Measurements from ENCODE around the gene CHMP2A.

CHMP2A gene

GRCh38 chr19:58552655-58553054 lies 2.2 kb downstream of the CHMP2A start:
- Mint-ChIP-seq H3K9me3 (no peaks in the 10 kb centered on the region), H3K36me3 (ENCODE audit: low read depth) (peaks cover 60% of the 10 kb centered on the region), H3K27me3 (ENCODE audit: low read depth) (no peaks in the 10 kb centered on the region), H3K4me3 (peak overlapping the region; percentile 0), H3K27ac (peak overlapping the region; percentile 41), H3K4me1 (ENCODE audit: low read depth) (peaks cover 36% of the 10 kb centered on the region)

GRCh38 chr19:58551577-58552471 lies 3.1 kb downstream of the CHMP2A start:
- Mint-ChIP-seq H3K9me3 (no peaks in the 10 kb centered on the region), H3K4me3 (no peak overlapping the region), H3K27me3 (ENCODE audit: low read depth) (no peaks in the 10 kb centered on the region), H3K27ac (no peak overlapping the region), H3K4me1 (ENCODE audit: low read depth) (peaks cover 33% of the 10 kb centered on the region), H3K36me3 (ENCODE audit: low read depth) (peaks cover 61% of the 10 kb centered on the region)

- H3K9me3 Mint-ChIP-seq, result no peaks in the 10 kb centered on the region
- H3K27ac Mint-ChIP-seq, result no peak overlapping the region
- H3K4me1 Mint-ChIP-seq (ENCODE audit: low read depth), result peaks cover 33% of the 10 kb centered on the region
- no peaks in the 10 kb centered on the region for H3K27me3 Mint-ChIP-seq (ENCODE audit: low read depth)
- no peak overlapping the region for H3K4me3 Mint-ChIP-seq
- peaks cover 61% of the 10 kb centered on the region for H3K36me3 Mint-ChIP-seq (ENCODE audit: low read depth)
These were observed 3.8 kb downstream of the CHMP2A start for GRCh38 chr19:58551123-58551497.

GRCh38 chr19:58550362-58551122 lies 4.4 kb downstream of the CHMP2A start:
- H3K27ac Mint-ChIP-seq, result no peak overlapping the region
- no peaks in the 10 kb centered on the region for H3K9me3 Mint-ChIP-seq
- H3K27me3 Mint-ChIP-seq (ENCODE audit: low read depth), result no peaks in the 10 kb centered on the region
- peaks cover 66% of the 10 kb centered on the region for H3K36me3 Mint-ChIP-seq (ENCODE audit: low read depth)
- H3K4me3 Mint-ChIP-seq, result no peak overlapping the region
- peaks cover 37% of the 10 kb centered on the region for H3K4me1 Mint-ChIP-seq (ENCODE audit: low read depth)

- Mint-ChIP-seq H3K4me1 (ENCODE audit: low read depth) (peaks cover 35% of the 10 kb centered on the region), H3K27me3 (ENCODE audit: low read depth) (no peaks in the 10 kb centered on the region), H3K4me3 (no peak overlapping the region), H3K9me3 (no peaks in the 10 kb centered on the region), H3K27ac (no peak overlapping the region), H3K36me3 (ENCODE audit: low read depth) (peaks cover 65% of the 10 kb centered on the region)
These were observed 5.1 kb downstream of the CHMP2A start for GRCh38 chr19:58549664-58550361.

- H3K9me3 Mint-ChIP-seq, result no peaks in the 10 kb centered on the region
- H3K4me3 Mint-ChIP-seq, result no peak overlapping the region
- peaks cover 32% of the 10 kb centered on the region for H3K4me1 Mint-ChIP-seq (ENCODE audit: low read depth)
- no peaks in the 10 kb centered on the region for H3K27me3 Mint-ChIP-seq (ENCODE audit: low read depth)
- peaks cover 62% of the 10 kb centered on the region for H3K36me3 Mint-ChIP-seq (ENCODE audit: low read depth)
- H3K27ac Mint-ChIP-seq, result no peak overlapping the region
These were observed 5.8 kb downstream of the CHMP2A start for GRCh38 chr19:58548859-58549663.

- Mint-ChIP-seq H3K27ac (no peak overlapping the region), H3K4me1 (ENCODE audit: low read depth) (peaks cover 31% of the 10 kb centered on the region), H3K36me3 (ENCODE audit: low read depth) (peaks cover 52% of the 10 kb centered on the region), H3K4me3 (no peak overlapping the region), H3K9me3 (no peaks in the 10 kb centered on the region), H3K27me3 (ENCODE audit: low read depth) (no peaks in the 10 kb centered on the region)
These were observed 7.3 kb downstream of the CHMP2A start for GRCh38 chr19:58547323-58548312.

GRCh38 chr19:58546019-58546530 lies 8.8 kb downstream of the CHMP2A start:
- peak overlapping the region; percentile 90 for H3K27ac Mint-ChIP-seq
- peaks cover 43% of the 10 kb centered on the region for H3K36me3 Mint-ChIP-seq (ENCODE audit: low read depth)
- H3K9me3 Mint-ChIP-seq, result no peaks in the 10 kb centered on the region
- peak overlapping the region; percentile 95 for H3K4me3 Mint-ChIP-seq
- H3K4me1 Mint-ChIP-seq (ENCODE audit: low read depth), result peaks cover 29% of the 10 kb centered on the region
- no peaks in the 10 kb centered on the region for H3K27me3 Mint-ChIP-seq (ENCODE audit: low read depth)

- Mint-ChIP-seq H3K4me3 (peak overlapping the region; percentile 95), H3K4me1 (ENCODE audit: low read depth) (peaks cover 28% of the 10 kb centered on the region), H3K36me3 (ENCODE audit: low read depth) (peaks cover 41% of the 10 kb centered on the region), H3K27ac (peak overlapping the region; percentile 90), H3K27me3 (ENCODE audit: low read depth) (no peaks in the 10 kb centered on the region), H3K9me3 (no peaks in the 10 kb centered on the region)
These were observed 9.5 kb downstream of the CHMP2A start for GRCh38 chr19:58545286-58546018.

- peak overlapping the region; percentile 95 for H3K4me3 Mint-ChIP-seq
- no peaks in the 10 kb centered on the region for H3K9me3 Mint-ChIP-seq
- peaks cover 28% of the 10 kb centered on the region for H3K4me1 Mint-ChIP-seq (ENCODE audit: low read depth)
- H3K36me3 Mint-ChIP-seq (ENCODE audit: low read depth), result peaks cover 38% of the 10 kb centered on the region
- peak overlapping the region; percentile 90 for H3K27ac Mint-ChIP-seq
- peaks cover 3% of the 10 kb centered on the region for H3K27me3 Mint-ChIP-seq (ENCODE audit: low read depth)
These were observed 10.2 kb downstream of the CHMP2A start for GRCh38 chr19:58544591-58545285.

GRCh38 chr19:58543826-58544590 lies 10.9 kb downstream of the CHMP2A start, which contains the start of gene TRIM28:
TSS of gene TRIM28 (plus strand) at chr19:58544064. CDS start at chr19:58544758, 694 bp downstream.
- no peaks in the 10 kb centered on the region for H3K9me3 Mint-ChIP-seq
- peak within 1 kb of the TSS; percentile 97 for H3K27ac Mint-ChIP-seq
- H3K27me3 Mint-ChIP-seq (ENCODE audit: low read depth), result peaks cover 10% of the 10 kb centered on the region
- peaks cover 30% of the 10 kb centered on the region for H3K4me1 Mint-ChIP-seq (ENCODE audit: low read depth)
- peaks cover 33% of the 10 kb centered on the region for H3K36me3 Mint-ChIP-seq (ENCODE audit: low read depth)
- H3K4me3 Mint-ChIP-seq, result peak within 1 kb of the TSS; percentile 95
